GM23248 (cell line): ENCODE measurements around the gene AK9. TPM values are rescaled to one million over a fixed set of nuclear protein-coding genes. Genes with fewer than 3 reads are reported as not detected.

ENCODE experiments used
- DNase-seq: peaks from one replicate; pipeline ENCODE4 v3.0.0-alpha.2; 2015
- H2AFZ ChIP-seq: fragments of 200-600 bp; sonication (generic); 2 replicates; pipeline ENCODE4 v1.6.1; 2016; ENCODE audit warnings: antibody characterized with exemption
- H3F3A ChIP-seq: fragments of 200-600 bp; sonication (generic); 2 replicates; pipeline ENCODE4 v1.6.1; 2016; ENCODE audit warnings: mild to moderate bottlenecking, antibody characterized with exemption, mixed run types; ENCODE audit not compliant: insufficient read depth
- H3K27ac ChIP-seq: fragments of 200-600 bp; sonication (generic); 2 replicates; pipeline ENCODE4 v1.5.1; 2016; ENCODE audit warnings: mild to moderate bottlenecking
- H3K27me3 ChIP-seq: fragments of 200-600 bp; sonication (generic); replicated peaks from 2 replicates; pipeline ENCODE4 v1.6.1; 2016; ENCODE audit warnings: mild to moderate bottlenecking; ENCODE audit not compliant: insufficient read depth
- H3K36me3 ChIP-seq: fragments of 200-600 bp; sonication (generic); 2 replicates; pipeline ENCODE4 v1.6.1; 2016; ENCODE audit warnings: low read depth, mild to moderate bottlenecking
- H3K4me1 ChIP-seq: fragments of 200-600 bp; sonication (generic); 2 replicates; pipeline ENCODE4 v1.6.1; 2016; ENCODE audit warnings: mild to moderate bottlenecking; ENCODE audit not compliant: insufficient read depth
- H3K4me2 ChIP-seq: fragments of 200-600 bp; sonication (generic); one replicate; pipeline ENCODE4 v1.6.1; 2016; ENCODE audit warnings: mild to moderate bottlenecking; ENCODE audit not compliant: unreplicated experiment
- H3K4me3 ChIP-seq: fragments of 200-600 bp; sonication (generic); 2 replicates; pipeline ENCODE4 v1.5.1; 2016; ENCODE audit warnings: mild to moderate bottlenecking
- H3K79me2 ChIP-seq: fragments of 200-600 bp; sonication (generic); 2 replicates; pipeline ENCODE4 v1.6.1; 2016; ENCODE audit warnings: mild to moderate bottlenecking; ENCODE audit not compliant: insufficient read depth
- H3K9ac ChIP-seq: fragments of 200-600 bp; sonication (generic); 2 replicates; pipeline ENCODE4 v1.6.1; 2016; ENCODE audit warnings: mild to moderate bottlenecking
- H3K9me2 ChIP-seq: fragments of 200-600 bp; sonication (generic); 2 replicates; pipeline ENCODE4 v1.6.1; 2016; ENCODE audit warnings: mixed run types, mild to moderate bottlenecking, moderate library complexity; ENCODE audit not compliant: insufficient read depth
- H3K9me3 ChIP-seq: fragments of 200-600 bp; sonication (generic); one replicate; pipeline ENCODE4 v1.6.1; 2017; ENCODE audit warnings: low read depth
- H4K20me1 ChIP-seq: fragments of 200-600 bp; sonication (generic); 2 replicates; pipeline ENCODE4 v1.6.0; 2016; ENCODE audit not compliant: insufficient read depth
- EZH2 ChIP-seq: fragments of 200-600 bp; sonication (generic); IDR thresholded peaks from 2 replicates; pipeline ENCODE4 v1.6.1; 2018; ENCODE audit warnings: antibody characterized with exemption, mild to moderate bottlenecking; ENCODE audit not compliant: insufficient read depth, poor library complexity, severe bottlenecking
- EZH2phosphoT487 ChIP-seq: fragments of 200-600 bp; sonication (generic); IDR thresholded peaks from 2 replicates; pipeline ENCODE4 v1.6.1; 2018; ENCODE audit warnings: antibody characterized with exemption, moderate library complexity, mild to moderate bottlenecking, low read depth; ENCODE audit not compliant: insufficient read depth
- WGBS, 2 experiments: methylation state at CpG; one replicate each; pipeline ENCODE4 v1.1.6; 2015 to 2017; ENCODE audit warnings: low lambda C conversion rate in 2 of 2, low coverage in 1 of 2; ENCODE audit errors: missing lambda C conversion rate in 2 of 2; 5-methylcytosine and 5-hydroxymethylcytosine counted together
- in situ Hi-C: fragments of 300-500 bp; cut with MboI; formaldehyde crosslinking; loops from 2 replicates; pipeline ENCODE4 v1.15.0; 2020
- polyA plus RNA-seq: library from polyadenylated mRNA; unstranded; fragments of >200 nt; fragmentation: Nextera tagmentation; extraction: Ambion mirVana; gene quantifications from 2 replicates; pipeline ENCODE4 v1.2.1, GENCODE V29; 2016
- total RNA-seq: library from RNA; depleted of rRNA; stranded (reverse); fragments of >200 nt; shearing (Covaris generic); gene quantifications from 2 replicates; pipeline ENCODE4 v1.2.3, GENCODE V29; 2014

AK9 gene
- total and polyA plus RNA-seq, 2 experiments from 2014 or later = 3.6 to 7.2 TPM

GRCh38 chr6:109644131-109644530, 46.9 kb downstream of the AK9 start:
- WGBS, 2 experiments = 59 to 68% methylated on average over 2 of the region's 2 CpGs
- no peak overlapping the region for H3K4me3 ChIP-seq
- TF ChIP-seq EZH2phosphoT487 = no peak
- TF ChIP-seq EZH2 = no peak
- H3K4me2 ChIP-seq = no peak overlapping the region
- H3F3A ChIP-seq = no peaks in the 10 kb centered on the region
- no peaks in the 10 kb centered on the region for H3K4me1 ChIP-seq
- H3K27me3 ChIP-seq = no peaks in the 10 kb centered on the region
- in situ Hi-C loops = no loop called here
- H3K9ac ChIP-seq = no peak overlapping the region
- H3K36me3 ChIP-seq = no peaks in the 10 kb centered on the region
- no peaks in the 10 kb centered on the region for H3K79me2 ChIP-seq
- no peaks in the 10 kb centered on the region for H3K9me2 ChIP-seq
- H4K20me1 ChIP-seq = no peaks in the 10 kb centered on the region
- no peak overlapping the region for H3K27ac ChIP-seq
- no peaks in the 10 kb centered on the region for H3K9me3 ChIP-seq
- no peak for DNase-seq
- H2AFZ ChIP-seq = no peak overlapping the region

GRCh38 chr6:109632405-109632804, 58.6 kb downstream of the AK9 start:
- WGBS, 2 experiments = 88 to 94% methylated on average over 1 of the region's 1 CpG
- Histone ChIP-seq H3K27ac (no peak overlapping the region), H3K4me2 (no peak overlapping the region), H3K9me3 (no peaks in the 10 kb centered on the region), H3K4me1 (no peaks in the 10 kb centered on the region), H4K20me1 (no peaks in the 10 kb centered on the region), H3K36me3 (no peaks in the 10 kb centered on the region; the same call in 1 of the 2 replicates), H3F3A (no peaks in the 10 kb centered on the region), H2AFZ (no peak overlapping the region), H3K9me2 (no peaks in the 10 kb centered on the region), H3K9ac (no peak overlapping the region), H3K79me2 (no peaks in the 10 kb centered on the region), H3K4me3 (no peak overlapping the region), H3K27me3 (no peaks in the 10 kb centered on the region)
- DNase-seq = no peak
- in situ Hi-C loops = no loop called here
- TF ChIP-seq EZH2 (no peak), EZH2phosphoT487 (no peak)

- no peaks in the 10 kb centered on the region; the same call in 1 of the 2 replicates for H3K36me3 ChIP-seq
- no peaks in the 10 kb centered on the region for H4K20me1 ChIP-seq
- no peaks in the 10 kb centered on the region for H3F3A ChIP-seq
- H3K9me2 ChIP-seq = no peaks in the 10 kb centered on the region
- H3K4me2 ChIP-seq = no peak overlapping the region
- no peak overlapping the region for H3K4me3 ChIP-seq
- no peaks in the 10 kb centered on the region for H3K79me2 ChIP-seq
- TF ChIP-seq EZH2phosphoT487 (no peak), EZH2 (no peak)
- whole genome bisulfite sequencing, 2 experiments = 91 to 96% methylated on average over 1 of the region's 1 CpG
- no peak for DNase-seq
- no peaks in the 10 kb centered on the region for H3K9me3 ChIP-seq
- H3K4me1 ChIP-seq = no peaks in the 10 kb centered on the region
- in situ Hi-C loops = no loop called here
- no peak overlapping the region for H3K9ac ChIP-seq
- H3K27me3 ChIP-seq = no peaks in the 10 kb centered on the region
- H3K27ac ChIP-seq = no peak overlapping the region
- no peak overlapping the region for H2AFZ ChIP-seq
These were observed 59.6 kb downstream of the AK9 start for GRCh38 chr6:109631403-109631802.

GRCh38 chr6:109628158-109629000, 62.6 kb downstream of the AK9 start:
- no peaks in the 10 kb centered on the region for H3F3A ChIP-seq
- no peak overlapping the region for H3K4me2 ChIP-seq
- TF ChIP-seq EZH2phosphoT487 = no peak
- TF ChIP-seq EZH2 = no peak
- H3K4me1 ChIP-seq = no peaks in the 10 kb centered on the region
- no peak overlapping the region for H3K9ac ChIP-seq
- in situ Hi-C loops = no loop called here
- H3K36me3 ChIP-seq = no peaks in the 10 kb centered on the region; the same call in 1 of the 2 replicates
- H3K9me3 ChIP-seq = no peaks in the 10 kb centered on the region
- no peaks in the 10 kb centered on the region for H4K20me1 ChIP-seq
- no peaks in the 10 kb centered on the region for H3K79me2 ChIP-seq
- no peak overlapping the region for H3K4me3 ChIP-seq
- H2AFZ ChIP-seq = no peak overlapping the region
- no peaks in the 10 kb centered on the region for H3K9me2 ChIP-seq
- DNase-seq = no peak
- H3K27ac ChIP-seq = no peak overlapping the region
- H3K27me3 ChIP-seq = no peaks in the 10 kb centered on the region
- WGBS, 2 experiments = 61 to 73% methylated on average over 4 of the region's 4 CpGs
